Osteoblast (primary cell): Measurements from ENCODE around the gene SLC49A3. TPM values are rescaled to one million over a fixed set of nuclear protein-coding genes. Genes with fewer than 3 reads are reported as not detected.

Experiments
- DNase-seq: peaks from one replicate; pipeline ENCODE4 v3.0.0; 2011; ENCODE audit warnings: low spot score, mixed read lengths; ENCODE audit not compliant: insufficient read length; ENCODE audit errors: missing footprints
- H2AFZ ChIP-seq: 2 replicates; pipeline ENCODE4 v1.6.0; 2011; ENCODE audit warnings: mild to moderate bottlenecking, low read length
- H3K27ac ChIP-seq: 2 replicates; pipeline ENCODE4 v1.5.1; 2011; ENCODE audit warnings: mild to moderate bottlenecking, low read depth, low read length, moderate library complexity
- H3K27me3 ChIP-seq: 2 replicates; pipeline ENCODE4 v1.6.0; 2012; ENCODE audit warnings: mild to moderate bottlenecking, control low read depth, inconsistent platforms, low read length, moderate library complexity; ENCODE audit not compliant: insufficient read depth
- H3K36me3 ChIP-seq: 2 replicates; pipeline ENCODE4 v1.5.1; 2011; ENCODE audit warnings: mild to moderate bottlenecking, low read length, control low read depth, moderate library complexity; ENCODE audit not compliant: insufficient read depth
- H3K4me1 ChIP-seq: 2 replicates; pipeline ENCODE4 v1.5.1; 2011; ENCODE audit warnings: mild to moderate bottlenecking, low read length, control low read depth, moderate library complexity; ENCODE audit not compliant: insufficient read depth
- H3K4me2 ChIP-seq: 2 replicates; pipeline ENCODE4 v1.6.0; 2011; ENCODE audit warnings: mild to moderate bottlenecking, low read length; ENCODE audit not compliant: insufficient read depth
- H3K4me3 ChIP-seq: fragments of 200-600 bp; sonication (generic); 3 replicates; pipeline ENCODE4 v1.5.1; 2012; ENCODE audit warnings: mild to moderate bottlenecking, low read length, inconsistent platforms; ENCODE audit not compliant: insufficient read depth
- H3K79me2 ChIP-seq: 2 replicates; pipeline ENCODE4 v1.6.0; 2012; ENCODE audit warnings: mild to moderate bottlenecking, low read length, control low read depth, inconsistent platforms; ENCODE audit not compliant: insufficient read depth
- H3K9me3 ChIP-seq: 2 replicates; pipeline ENCODE4 v1.5.1; 2011; ENCODE audit warnings: low read depth, low read length, control low read depth
- H4K20me1 ChIP-seq: 2 replicates; pipeline ENCODE4 v1.6.0; 2012; ENCODE audit warnings: mild to moderate bottlenecking, low read length, control low read depth; ENCODE audit not compliant: insufficient read depth
- total RNA-seq: library from RNA; depleted of rRNA; stranded (reverse); fragments of >200 nt; gene quantifications from 2 replicates; pipeline ENCODE4 v1.2.3, GENCODE V29; 2012
- TF ChIP-seq, protein P1 (sequence below): IDR thresholded peaks from 2 replicates; pipeline ENCODE4 v1.5.1; 2011; ENCODE audit warnings: mild to moderate bottlenecking, low read depth, low read length, moderate library complexity; ENCODE audit errors: extremely low read depth

The SLC49A3 gene
- total RNA-seq, 1 donor: 11.6 TPM

GRCh38 chr4:721261-722168, 32.6 kb upstream of the SLC49A3 start:
- Histone ChIP-seq H3K36me3 (peaks cover 3% of the 10 kb centered on the region), H3K4me1 (peaks cover 10% of the 10 kb centered on the region), H3K4me3 (no peak overlapping the region), H4K20me1 (peaks cover 60% of the 10 kb centered on the region), H3K4me2 (no peak overlapping the region), H3K79me2 (peaks cover 90% of the 10 kb centered on the region), H3K27ac (no peak overlapping the region), H3K27me3 (no peaks in the 10 kb centered on the region), H3K9me3 (no peaks in the 10 kb centered on the region), H2AFZ (no peak overlapping the region)
- TF ChIP-seq, protein P1, sequence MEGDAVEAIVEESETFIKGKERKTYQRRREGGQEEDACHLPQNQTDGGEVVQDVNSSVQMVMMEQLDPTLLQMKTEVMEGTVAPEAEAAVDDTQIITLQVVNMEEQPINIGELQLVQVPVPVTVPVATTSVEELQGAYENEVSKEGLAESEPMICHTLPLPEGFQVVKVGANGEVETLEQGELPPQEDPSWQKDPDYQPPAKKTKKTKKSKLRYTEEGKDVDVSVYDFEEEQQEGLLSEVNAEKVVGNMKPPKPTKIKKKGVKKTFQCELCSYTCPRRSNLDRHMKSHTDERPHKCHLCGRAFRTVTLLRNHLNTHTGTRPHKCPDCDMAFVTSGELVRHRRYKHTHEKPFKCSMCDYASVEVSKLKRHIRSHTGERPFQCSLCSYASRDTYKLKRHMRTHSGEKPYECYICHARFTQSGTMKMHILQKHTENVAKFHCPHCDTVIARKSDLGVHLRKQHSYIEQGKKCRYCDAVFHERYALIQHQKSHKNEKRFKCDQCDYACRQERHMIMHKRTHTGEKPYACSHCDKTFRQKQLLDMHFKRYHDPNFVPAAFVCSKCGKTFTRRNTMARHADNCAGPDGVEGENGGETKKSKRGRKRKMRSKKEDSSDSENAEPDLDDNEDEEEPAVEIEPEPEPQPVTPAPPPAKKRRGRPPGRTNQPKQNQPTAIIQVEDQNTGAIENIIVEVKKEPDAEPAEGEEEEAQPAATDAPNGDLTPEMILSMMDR: no peak
- DNase-seq: peak; percentile 86

DNA sequence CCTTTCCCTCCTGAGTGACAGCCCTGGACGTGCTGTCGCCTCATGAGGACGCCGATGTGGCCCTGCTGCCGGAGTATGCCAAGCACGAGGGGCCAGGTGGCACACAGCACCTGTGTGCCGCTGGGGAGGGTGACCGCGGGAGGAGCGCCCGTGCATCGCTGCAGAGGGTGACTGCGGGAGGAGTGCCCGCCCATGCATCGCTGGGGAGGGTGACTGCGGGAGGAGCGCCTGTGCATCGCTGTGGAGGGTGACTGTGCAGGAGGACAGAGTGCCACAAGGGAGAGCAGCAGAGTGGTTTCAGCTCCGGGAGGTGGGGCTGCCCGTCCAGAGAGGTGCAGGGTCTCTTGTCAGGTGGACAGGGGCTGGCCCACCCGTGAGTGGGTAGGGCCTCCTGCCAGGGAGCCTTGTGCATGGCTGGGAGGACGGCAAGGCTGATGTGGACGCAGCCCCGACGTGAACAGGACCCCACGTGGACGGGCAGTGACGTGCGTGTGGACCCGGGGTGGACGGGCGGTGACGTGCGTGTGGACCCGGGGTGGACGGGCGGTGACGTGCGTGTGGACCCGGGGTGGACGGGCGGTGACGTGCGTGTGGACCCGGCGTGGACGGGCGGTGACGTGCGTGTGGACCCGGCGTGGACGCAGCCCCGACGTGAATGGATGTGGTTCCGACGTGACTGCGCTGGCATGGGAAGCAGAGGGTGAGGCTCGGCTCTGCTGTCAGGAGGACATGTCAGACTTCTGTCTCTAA, 31.3 kb upstream of the SLC49A3 start:
- H4K20me1 ChIP-seq: peaks cover 53% of the 10 kb centered on the region
- no peak overlapping the region for H2AFZ ChIP-seq
- TF ChIP-seq, protein P1: no peak
- H3K27ac ChIP-seq: no peak overlapping the region
- H3K9me3 ChIP-seq: no peaks in the 10 kb centered on the region
- peaks cover 3% of the 10 kb centered on the region for H3K36me3 ChIP-seq
- H3K27me3 ChIP-seq: no peaks in the 10 kb centered on the region
- H3K4me2 ChIP-seq: no peak overlapping the region
- peaks cover 85% of the 10 kb centered on the region for H3K79me2 ChIP-seq
- no peak overlapping the region for H3K4me3 ChIP-seq
- H3K4me1 ChIP-seq: no peaks in the 10 kb centered on the region
- no peak for DNase-seq

GRCh38 chr4:718460-718859, 29.5 kb upstream of the SLC49A3 start:
- Histone ChIP-seq H4K20me1 (peaks cover 59% of the 10 kb centered on the region), H3K79me2 (peaks cover 86% of the 10 kb centered on the region), H3K27ac (no peak overlapping the region), H3K4me1 (no peaks in the 10 kb centered on the region), H3K4me3 (no peak overlapping the region), H3K4me2 (no peak overlapping the region), H3K9me3 (no peaks in the 10 kb centered on the region), H3K36me3 (peaks cover under 1% of the 10 kb centered on the region), H3K27me3 (no peaks in the 10 kb centered on the region), H2AFZ (no peak overlapping the region)
- DNase-seq: no peak
- TF ChIP-seq, protein P1: no peak
